ENCODE measurements around the gene RGS6. TPM values are rescaled to one million over a fixed set of nuclear protein-coding genes. Genes with fewer than 3 reads are reported as not detected.

Gene RGS6
- polyA plus RNA-seq, 4 donors, result 0.82 to 1.6 (median 1.1) TPM

DNA sequence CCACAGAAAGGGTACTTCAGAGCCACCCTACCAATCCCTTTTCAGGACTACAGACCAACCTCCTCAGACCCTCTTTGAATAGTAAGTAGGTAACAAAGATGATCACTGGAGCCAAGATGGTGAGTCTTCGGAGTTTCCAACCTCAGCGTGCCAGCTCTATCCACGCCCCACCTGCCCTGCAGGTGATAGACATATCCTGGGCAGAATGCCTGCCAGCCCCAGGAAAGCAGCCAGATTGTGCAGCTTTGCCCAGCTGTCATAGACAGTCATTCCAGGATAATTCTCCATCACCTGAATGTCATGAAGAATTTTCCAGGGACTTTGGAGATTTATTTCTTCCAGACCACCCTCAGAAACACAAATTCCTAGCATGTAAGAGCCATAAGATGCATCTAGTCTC lies 434.4 kb downstream of the RGS6 start:
- no peak for DNase-seq (ENCODE audit: low read depth in 4 of 4, low spot score in 3 of 4)

DNA sequence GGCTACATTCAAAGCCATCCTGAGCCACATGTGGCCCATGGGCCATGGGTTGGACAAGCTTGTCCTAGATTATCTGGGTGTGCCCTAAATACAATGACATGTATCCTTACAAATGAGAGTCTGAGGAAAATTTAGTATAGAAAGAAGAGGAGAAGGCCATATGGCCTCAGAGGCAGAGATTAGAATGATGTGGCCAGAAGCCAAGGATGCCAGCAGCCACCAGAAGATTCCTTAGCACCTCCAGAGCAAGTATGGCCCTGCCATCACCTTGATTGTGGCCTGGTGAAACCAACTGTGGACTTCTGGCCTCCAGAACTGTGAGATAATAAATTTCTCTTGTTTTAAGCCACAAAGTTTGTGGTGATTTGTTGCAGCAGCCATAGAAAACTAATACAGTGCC lies 436.9 kb downstream of the RGS6 start:
- no peak for DNase-seq (ENCODE audit: low read depth in 4 of 4, low spot score in 3 of 4)

DNA sequence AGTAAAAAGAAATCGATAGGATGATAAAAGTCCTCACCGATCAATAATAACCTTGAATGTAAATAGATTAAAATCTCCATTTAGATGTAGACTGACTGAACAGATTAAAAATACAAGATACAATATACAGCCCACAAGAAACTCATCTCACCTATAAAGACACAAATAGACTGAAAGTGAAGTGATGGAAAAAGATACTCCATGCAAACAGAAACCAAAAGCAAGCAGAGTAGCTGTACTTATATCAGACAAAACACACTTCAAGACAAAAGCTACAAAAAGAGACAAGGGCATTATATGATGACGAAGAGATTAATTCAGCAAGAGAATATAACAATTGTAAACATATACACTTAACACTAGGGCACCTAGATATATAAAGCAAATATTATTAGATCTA lies 444.8 kb downstream of the RGS6 start:
- DNase-seq (ENCODE audit: low read depth in 4 of 4, low spot score in 3 of 4), result no peak

DNA sequence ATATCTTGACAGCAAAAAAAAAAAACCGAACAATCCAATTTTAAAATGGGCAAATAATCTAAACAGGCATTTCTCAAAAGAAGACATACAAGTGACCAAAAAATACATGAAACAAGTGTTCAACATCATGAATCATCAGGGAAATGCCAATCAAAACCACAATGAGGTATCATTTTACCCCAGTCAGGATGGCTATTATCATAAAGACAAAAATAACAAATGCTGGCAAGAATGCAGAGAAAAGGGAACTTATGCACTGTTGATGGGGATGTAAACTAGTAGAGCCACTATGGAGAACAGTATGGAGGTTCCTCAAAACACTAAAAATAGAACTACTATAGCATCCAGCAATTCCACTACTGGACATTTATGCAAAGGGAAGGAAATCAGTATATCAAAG lies 448.2 kb downstream of the RGS6 start:
- DNase-seq (ENCODE audit: low read depth in 4 of 4, low spot score in 3 of 4), result no peak

DNA sequence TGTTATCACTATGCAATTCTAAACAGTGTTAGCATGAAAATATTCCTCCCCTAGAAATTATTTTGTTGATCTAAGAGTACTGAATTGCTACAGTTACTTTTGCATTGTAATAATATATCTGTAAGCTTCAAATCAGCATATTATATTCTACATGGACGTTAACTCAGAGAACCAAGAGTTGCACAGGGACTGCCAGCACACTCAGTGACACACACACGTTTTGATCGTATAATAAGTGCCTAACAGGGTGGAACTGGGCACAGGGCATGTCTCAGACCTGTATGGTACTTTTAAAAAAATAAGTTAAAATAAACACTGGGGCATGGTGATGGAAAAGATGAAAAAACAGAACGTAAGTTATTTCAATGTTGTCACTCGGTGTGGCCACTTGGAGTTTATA lies 451.6 kb downstream of the RGS6 start:
- no peak for DNase-seq (ENCODE audit: low read depth in 4 of 4, low spot score in 3 of 4)

DNA sequence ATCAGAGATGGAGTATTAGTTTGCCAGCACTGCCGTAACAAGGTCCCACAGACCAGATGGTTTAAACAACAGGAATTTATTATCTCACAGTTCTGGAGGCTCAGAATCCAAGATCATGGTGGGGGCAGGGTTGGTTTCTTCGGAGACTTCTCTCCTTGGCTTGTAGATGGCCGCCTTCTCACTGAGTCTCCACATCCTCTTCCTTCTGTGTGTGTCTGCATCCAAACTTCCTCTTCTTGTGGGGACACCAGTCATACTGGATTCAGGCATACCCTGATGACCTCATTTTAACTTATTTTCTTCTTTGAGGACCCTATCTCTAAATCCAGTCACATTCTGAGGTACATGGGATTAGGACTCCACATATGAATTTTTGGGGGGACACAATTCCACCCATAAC lies 455.5 kb downstream of the RGS6 start:
- DNase-seq (ENCODE audit: low read depth in 4 of 4, low spot score in 3 of 4), result no peak

DNA sequence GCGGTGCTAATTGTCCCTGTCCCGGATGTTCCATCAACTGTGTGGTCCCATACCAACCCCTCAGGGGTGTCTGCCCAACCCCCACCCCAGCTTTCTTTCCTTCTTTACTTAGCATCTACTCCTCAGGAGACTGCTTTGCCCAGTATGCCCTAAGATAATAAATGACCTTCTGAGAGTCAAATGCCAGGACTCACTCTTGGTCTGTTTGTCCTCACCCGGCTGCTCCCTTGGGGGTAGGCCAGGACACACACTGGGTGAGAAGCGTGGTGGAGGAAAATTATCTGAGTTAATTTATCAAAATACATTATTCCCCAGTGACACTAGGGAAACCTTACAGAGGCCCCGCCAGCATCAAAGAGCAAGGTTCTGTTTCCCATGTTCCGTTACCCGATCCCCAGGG lies 457.0 kb downstream of the RGS6 start:
- no peak for DNase-seq (ENCODE audit: low read depth in 4 of 4, low spot score in 3 of 4)

DNA sequence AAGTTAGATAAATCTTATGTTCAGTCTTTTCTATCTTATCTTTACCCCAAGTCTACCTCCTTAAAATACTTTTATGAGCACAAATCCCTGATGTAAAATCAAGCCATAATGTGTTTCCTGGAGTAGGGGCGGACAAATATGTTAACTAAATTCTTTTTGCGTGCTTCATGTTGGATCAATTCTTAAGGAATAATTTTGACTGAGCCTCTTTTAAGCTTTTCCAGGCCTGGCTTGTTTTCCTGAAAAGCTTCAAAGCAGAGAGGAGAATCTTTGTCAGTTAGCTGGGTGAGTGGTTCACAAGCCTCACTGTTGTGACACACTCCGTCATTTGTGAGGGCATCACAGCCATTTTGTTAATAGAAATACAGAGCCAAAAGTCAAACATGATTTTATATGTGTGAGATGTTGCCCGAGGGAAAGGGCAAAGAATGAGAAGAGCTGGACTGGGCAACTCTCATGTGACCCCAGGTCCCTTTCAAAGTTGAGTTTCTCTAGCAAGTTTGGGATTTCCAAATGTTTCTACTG lies 468.9 kb downstream of the RGS6 start:
- DNase-seq (ENCODE audit: low read depth in 4 of 4, low spot score in 3 of 4), result no peak

DNA sequence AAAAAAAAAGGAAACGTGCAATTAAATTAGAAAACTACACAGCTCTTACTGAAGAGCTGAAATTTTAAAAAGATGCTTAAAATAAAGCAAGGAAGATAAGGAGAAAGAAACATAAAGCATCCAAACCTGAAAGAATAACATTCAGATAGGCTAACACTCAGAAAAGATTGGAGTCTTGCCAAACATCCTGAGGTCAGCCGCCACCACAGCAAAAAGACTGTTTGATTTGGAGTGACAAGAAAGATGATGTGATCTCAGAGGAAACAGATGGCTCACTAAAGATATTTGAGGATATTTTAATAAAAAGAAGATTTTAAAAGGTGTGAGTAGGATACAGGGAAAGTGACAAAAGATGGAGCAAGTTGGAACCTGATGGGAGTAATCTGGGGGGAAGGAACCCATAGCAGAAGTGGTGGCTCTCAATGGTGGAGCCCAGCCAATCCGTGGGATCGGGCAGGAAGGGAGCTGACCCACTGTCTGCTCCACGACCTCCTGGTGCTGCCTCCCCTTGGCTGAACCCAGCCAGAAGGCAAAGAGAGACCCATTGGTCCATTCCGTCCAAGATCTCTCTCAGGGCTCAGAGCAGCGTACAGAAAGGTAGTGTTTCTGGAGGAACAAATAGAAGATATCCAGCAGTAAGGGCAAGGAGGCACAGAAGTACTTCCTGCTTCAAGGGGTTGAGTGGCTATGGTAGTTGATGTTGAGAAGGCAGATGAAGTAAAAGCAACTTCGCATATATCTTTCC lies 469.6 kb downstream of the RGS6 start:
- no peak for DNase-seq (ENCODE audit: low read depth in 4 of 4, low spot score in 3 of 4)

DNA sequence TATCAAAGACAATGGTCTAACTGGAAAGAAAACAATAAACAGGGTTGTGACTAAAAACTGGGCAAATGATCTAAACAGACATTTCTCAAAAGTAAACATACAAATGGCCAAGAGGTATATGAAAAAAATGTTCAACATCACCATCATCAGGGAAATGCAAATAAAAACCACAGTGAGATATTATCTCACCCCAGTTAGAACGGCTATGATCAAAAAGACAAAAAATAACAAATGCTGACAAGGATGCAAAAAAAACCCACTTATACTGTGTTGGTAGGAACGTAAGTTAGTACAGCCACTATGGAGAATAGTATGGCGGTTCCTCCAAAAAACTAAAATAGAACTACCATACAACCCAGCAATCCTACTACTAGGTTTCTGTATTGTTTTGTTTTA lies 470.1 kb downstream of the RGS6 start:
- no peak for DNase-seq (ENCODE audit: low read depth in 4 of 4, low spot score in 3 of 4)

DNA sequence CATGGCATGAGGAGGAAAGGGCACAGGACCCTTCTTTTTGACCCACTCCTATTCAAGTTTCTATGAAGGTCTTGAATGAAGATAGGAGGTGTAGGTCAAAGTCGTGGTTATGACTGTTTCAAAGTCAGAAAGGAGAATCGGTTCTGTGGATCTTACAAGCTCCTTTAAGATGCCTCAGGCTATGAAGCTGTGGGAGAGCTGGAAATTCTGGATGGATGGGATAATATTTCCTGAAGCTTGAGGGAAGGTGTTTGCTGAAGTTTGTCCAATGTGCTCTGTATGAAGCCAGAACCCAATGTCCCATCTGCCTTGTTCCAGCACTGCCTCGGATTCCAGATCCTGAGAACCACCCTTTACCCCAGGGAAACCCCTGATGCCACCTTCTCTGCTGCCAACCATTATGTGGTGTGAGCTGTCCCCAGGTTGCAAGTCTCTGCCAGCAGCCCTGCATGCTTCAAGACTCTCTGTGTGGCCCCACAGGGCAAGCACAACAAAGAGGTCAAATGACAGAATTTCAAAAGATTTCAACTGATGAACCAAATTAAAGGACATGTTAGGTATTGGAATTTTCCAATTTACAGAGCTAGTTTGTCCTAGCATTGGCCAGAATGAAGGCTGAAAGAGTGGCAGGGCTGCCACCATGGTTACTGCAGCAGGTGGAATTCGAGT lies 472.0 kb downstream of the RGS6 start:
- DNase-seq (ENCODE audit: low read depth in 4 of 4, low spot score in 3 of 4), result no peak

DNA sequence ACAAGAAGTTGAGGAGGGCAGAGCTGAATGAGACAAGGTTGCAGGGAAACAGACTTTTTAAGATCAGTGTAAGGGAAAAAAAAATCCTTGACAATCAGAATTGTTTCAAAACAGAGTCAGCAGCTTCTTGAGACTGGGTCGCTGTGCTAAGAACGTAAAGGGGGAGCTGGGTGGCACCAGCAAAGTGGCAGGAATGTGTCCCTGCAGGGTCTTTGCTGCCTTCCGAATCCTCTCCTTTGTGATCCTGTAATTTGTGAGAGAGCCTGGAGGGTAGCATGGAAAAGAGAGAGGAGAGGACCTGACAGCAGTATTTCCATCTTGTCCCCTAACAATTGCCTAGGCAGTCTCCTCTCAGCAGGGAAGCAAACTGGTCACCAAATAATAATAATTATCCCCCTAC lies 472.8 kb downstream of the RGS6 start:
- DNase-seq (ENCODE audit: low read depth in 4 of 4, low spot score in 3 of 4), result no peak

DNA sequence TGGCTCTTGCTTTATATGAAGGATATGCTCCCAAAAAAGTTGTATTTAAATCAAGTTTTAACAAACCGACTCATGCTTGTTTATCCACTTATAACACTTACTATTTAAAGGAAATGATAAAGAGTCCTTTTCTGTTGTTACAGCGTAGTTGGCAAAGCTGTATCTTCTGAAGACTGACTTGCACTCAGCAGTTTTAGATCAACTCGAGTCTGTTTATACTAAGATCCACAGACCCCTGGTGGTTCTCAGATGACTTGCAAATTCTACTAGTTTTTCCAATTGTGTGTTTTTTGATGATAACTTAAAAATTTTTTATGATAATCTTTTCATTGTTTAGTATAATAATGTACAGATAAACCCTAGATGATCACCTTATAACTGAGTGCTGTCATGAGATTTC lies 475.8 kb downstream of the RGS6 start:
- DNase-seq (ENCODE audit: low read depth in 4 of 4, low spot score in 3 of 4), result no peak

DNA sequence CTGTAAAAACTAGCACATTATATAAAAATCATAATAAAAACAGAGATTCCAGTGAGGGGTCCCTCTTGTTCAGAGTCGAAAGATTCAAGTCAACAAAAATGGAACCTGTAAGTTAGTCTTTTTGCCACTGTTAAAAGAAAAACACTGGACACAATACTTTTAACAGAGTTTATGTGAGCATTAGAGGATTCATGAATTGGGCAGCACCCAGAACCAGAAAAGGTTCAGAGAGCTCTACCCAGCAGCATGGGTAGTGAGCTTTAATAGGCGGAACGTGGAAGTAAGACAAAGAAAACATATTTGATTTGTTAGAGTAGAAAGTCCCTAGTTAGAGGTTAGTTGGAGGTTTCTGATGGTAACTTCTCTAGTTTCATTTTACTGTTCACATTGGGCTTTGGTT lies 476.8 kb downstream of the RGS6 start:
- DNase-seq (ENCODE audit: low read depth in 4 of 4, low spot score in 3 of 4), result no peak

DNA sequence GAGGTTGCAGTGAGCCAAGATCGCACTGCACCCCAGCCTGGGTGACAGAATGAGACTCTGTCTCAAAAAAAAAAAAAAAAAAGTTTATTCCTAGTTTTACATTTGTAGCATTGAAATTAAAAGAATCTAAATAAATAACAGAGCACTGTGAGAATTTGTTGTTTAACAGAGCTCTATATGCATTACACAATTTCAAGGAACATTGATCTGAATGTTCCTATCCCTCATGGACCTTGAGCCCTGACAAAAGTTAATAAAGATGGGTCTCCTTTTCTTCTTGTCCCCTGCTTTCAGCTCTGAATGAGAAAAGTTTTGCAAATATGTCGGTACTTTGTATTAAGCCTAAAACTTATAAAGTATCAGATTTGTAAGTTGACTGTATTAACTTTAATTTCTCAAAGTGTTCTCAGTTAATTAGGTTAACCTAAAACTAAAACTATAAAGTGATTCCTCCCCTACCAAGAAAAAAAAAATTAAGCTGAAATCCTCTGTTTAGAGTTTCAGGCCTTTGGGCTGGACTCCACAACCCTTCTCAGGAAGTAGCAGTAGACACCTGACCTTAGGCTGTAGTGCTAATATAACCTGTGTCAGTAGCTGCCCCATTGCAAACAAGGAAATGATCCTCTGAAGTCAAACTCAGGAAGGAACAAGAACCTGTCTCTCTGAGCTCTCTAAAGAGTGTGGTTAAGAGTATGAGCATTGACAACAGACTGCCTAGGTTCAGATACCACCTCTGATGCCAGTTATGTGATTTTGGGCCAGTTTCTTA lies 484.0 kb downstream of the RGS6 start:
- DNase-seq (ENCODE audit: low read depth in 4 of 4, low spot score in 3 of 4), result no peak

DNA sequence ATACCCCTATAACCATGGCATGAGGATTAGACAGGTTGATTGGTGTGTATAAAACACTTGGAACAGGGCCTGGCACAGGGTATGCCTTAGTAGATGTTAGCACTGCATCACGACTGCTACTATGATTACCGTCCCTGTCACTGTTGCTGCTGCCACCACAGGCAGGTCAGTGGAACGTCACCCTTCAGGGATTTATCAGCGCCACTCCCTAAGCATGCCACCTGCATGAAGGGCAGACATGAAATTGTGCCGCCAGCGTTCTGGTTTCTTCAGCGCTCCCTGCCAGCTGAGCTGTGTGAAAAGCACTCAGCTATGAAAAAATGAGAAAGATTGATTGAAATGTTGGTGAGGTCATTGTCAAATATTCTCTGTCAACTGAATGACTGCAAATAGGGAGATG lies 484.7 kb downstream of the RGS6 start:
- DNase-seq (ENCODE audit: low read depth in 4 of 4, low spot score in 3 of 4), result no peak

DNA sequence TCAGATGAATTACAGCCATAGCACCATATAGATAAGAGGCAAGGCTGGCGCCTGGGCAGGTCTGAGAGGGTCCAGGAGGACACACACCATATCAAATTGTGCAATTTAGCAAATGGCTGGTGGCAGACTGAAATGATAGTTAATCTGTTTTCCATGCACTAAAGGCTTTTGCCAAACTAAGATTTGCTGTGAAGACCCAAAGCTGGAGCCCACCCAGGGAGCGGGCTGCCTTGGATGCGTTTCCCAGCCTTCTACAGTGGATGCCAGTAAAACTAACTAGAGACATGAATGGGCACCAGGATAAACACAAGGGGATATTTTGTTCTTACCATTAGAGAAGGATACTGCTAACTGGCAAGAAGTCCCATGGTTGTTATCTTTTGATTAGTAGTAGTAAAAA lies 486.6 kb downstream of the RGS6 start:
- no peak for DNase-seq (ENCODE audit: low read depth in 4 of 4, low spot score in 3 of 4)

DNA sequence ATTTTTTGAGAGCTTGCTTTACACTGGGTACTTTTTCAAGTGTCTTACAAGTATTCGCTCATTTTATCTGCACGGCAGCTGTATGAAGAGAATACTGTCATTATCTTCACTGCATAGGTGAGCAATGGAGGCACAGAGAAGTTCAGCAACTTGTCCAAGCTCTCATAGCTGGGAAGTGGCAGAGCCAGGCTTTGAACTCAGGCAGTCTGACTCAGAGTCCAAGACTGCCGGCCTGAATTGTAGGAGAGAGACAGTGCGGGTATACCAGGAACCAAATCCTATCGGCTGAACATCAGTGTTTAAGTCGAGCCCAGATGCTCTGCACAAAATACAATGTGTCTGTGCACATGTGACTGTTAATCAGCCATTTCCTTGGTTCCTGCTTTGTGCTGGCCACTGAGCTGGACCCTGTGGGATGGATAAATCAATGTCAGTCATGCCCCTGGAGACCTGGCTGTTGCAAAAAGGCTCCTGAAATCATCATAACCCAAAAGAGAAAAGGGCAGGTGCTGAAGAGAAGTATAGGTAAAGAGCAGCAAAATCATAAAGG lies 487.1 kb downstream of the RGS6 start:
- no peak for DNase-seq (ENCODE audit: low read depth in 4 of 4, low spot score in 3 of 4)

DNA sequence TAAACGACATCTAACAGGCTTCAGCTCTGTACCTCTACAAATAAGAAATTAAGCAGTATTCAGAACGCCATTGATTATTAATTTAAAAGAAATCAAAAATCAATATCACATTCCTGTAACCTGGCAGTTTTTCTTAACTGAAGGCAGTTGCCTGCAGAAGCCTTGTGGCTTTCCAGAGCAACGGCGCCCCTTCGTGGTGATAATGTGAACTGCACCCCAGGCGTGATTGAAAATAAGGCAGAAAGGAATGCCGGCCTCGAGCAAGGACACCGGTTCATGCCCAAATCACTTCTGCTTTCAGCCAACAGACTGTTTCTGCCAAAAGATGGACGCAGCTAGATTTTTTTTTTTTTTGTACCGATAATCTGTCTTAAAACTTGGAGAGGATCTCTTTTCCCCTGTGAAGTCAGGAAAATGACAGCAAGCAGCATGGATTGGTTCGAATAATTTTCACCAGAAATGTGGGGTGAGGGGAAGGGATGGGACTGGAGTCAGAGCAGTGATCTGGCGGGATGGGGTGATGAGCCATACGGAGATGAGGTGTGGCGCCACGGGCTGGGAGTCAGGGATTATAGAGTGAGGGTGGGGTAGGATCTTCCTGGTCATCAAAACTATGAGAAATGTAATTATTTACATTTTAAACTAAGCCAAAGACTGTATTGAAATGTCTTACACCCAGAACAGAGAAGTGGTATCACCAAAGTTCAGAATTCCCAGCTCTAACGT lies 488.7 kb downstream of the RGS6 start:
- DNase-seq (ENCODE audit: low read depth in 4 of 4, low spot score in 3 of 4), result peak; percentile 61 to 78 (median 68)

DNA sequence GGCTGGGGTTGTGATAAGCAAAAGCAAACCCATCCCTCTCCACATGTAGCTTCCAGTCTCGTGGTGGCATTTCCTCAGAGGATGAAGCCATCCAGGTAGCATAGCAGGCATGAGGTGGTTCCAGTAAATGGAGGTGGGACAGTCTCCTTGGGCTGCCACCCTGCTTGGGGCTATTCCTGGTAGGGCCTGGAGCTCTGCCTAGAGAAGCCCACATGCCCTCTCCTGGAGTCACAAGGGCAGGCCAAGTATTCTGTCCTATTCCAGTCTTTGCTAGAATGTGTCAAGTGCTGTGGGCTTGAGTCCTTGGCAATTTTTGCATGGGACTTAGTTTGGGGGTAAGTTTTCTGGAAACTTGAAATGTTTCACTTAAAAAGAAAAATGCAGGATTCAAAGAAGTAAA lies 491.7 kb downstream of the RGS6 start:
- DNase-seq (ENCODE audit: low read depth in 4 of 4, low spot score in 3 of 4), result no peak

DNA sequence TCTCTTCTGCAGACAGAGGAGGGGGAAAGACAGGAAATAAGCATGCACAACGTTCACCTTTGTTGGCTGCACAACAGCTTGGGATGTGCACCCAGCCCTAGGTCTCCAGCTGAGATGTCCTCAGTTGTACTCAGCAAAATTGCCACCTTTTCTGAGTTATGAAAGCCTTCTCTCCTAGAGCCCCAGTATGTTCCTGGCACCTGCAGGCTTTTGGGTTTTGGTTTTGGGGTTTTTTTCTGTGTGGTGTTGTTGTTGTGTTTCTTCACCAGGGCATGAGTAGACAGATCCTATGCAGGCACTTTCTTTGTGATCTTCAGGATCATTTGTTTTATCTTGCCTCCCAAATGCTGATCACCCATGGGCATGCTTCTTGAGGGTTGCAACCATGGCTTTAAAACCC lies 498.2 kb downstream of the RGS6 start:
- no peak for DNase-seq (ENCODE audit: low read depth in 4 of 4, low spot score in 3 of 4)

All from right renal pelvis (tissue), 4 donors.